NB4 (cell line): ENCODE results near the gene UVRAG.

Source experiments
- MYC ChIP-seq: IDR thresholded peaks from 2 replicates; pipeline ENCODE4 v1.6.1; 2011; ENCODE audit warnings: low read depth, low read length
- TF ChIP-seq, protein P1 (sequence below): IDR thresholded peaks from one replicate; pipeline ENCODE4 v1.5.1; 2012; ENCODE audit warnings: low read depth, low read length

DNA sequence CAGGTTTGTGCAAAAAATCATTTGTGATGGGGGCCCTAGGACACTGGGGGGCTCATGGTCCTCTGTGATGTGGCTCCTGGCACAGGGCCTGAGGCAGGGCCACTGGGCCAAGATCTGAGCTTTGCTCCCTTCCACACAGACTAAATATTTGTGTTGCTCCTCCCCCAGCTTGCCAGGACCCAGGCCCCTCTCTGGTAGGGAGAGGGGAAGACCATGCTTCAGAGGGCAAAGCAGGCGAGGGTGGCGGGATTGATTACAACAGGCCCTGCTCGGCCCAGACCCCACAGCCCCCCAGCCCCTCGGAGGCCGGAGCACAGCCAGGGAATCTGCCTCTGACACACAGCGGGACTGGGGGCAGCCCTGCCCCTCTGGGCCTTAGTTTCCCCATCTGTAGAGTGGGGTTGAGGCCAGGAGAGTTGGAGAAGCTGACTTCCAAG is 362.3 kb downstream of the UVRAG start:
- TF ChIP-seq, protein P1, sequence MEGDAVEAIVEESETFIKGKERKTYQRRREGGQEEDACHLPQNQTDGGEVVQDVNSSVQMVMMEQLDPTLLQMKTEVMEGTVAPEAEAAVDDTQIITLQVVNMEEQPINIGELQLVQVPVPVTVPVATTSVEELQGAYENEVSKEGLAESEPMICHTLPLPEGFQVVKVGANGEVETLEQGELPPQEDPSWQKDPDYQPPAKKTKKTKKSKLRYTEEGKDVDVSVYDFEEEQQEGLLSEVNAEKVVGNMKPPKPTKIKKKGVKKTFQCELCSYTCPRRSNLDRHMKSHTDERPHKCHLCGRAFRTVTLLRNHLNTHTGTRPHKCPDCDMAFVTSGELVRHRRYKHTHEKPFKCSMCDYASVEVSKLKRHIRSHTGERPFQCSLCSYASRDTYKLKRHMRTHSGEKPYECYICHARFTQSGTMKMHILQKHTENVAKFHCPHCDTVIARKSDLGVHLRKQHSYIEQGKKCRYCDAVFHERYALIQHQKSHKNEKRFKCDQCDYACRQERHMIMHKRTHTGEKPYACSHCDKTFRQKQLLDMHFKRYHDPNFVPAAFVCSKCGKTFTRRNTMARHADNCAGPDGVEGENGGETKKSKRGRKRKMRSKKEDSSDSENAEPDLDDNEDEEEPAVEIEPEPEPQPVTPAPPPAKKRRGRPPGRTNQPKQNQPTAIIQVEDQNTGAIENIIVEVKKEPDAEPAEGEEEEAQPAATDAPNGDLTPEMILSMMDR: no peak
- TF ChIP-seq MYC: no peak
